Measurements from ENCODE around the gene SORBS1.

SORBS1 gene

DNA sequence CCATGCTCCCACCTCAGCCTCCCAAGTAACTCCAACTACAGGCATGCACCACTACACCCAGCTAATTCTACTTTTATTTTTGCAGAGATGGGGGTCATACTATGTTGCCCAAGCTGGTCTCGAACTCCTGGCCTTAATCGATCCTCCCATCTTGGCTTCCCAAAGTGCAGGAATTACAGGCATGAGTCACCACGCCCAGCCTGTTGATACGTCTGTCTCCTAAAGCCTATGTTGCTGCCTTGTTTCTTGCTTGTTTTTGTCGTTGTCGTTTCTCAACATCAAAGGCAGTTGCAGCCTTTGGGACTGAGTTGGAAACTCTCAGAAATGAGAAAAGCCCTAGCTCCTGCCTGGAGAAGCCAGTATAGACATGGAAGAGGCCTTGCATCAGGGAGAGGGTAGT, 49.9 kb downstream of the SORBS1 start:
- FAIRE-seq, result no peak

- no peak for FAIRE-seq
Observed at GRCh38 chr10:95509251-95509650, 51.9 kb downstream of the SORBS1 start.

GRCh38 chr10:95508730-95509129, 52.4 kb downstream of the SORBS1 start:
- no peak for FAIRE-seq

DNA sequence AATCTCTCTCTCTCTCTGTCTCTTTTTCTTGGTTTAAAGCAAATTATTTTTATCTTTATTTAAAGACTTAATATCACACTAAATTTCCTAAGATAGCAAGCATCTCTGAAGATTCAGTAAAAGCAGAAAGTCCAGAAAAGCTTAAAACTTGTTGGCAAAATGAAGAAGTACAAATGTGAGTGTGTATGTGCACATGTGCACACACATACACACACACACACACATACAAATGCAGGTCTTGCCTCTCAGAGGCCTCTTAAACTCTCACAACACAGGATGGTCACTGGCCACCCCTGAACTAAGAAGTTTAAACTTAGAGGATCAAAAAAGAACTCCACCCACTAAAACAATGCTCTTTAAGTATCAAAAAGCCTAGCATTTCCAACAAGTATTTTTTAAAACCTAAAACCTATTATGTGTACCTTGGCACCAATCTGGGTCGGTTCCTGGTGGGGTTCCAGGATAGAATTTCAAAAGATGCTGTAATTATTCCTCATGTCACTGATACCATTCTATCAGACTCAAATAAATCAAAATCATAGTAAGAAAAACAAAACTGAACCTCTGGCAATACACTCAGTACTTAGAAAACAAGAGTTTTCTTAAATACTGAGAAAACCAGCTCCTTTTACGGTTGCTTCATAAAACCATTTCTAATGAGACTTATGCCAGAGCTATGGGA, 55.0 kb downstream of the SORBS1 start:
- FAIRE-seq, result no peak

- FAIRE-seq, result no peak
Observed at GRCh38 chr10:95505641-95506040, 55.5 kb downstream of the SORBS1 start.

GRCh38 chr10:95505084-95505610, 56.0 kb downstream of the SORBS1 start:
- no peak for FAIRE-seq

DNA sequence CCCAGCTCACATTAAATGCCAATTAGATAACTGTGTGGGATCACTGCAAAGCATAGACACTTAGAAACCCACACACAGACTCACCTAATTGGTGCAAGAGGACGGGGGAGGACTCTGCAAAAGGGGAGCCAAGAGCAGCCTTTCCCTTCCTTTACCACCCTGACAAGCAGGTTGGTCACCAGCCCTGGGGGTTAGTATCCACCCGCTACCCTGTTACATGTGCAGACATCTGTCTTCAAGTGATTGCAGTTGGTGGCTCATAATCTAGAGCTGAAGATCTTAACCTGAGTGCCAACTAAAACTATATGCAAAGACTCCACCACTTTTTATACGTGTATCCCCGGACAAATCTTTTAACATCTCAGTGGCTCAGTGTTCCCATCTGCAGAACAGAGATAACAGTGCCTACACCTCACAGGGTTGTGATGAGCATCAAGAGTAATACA, 56.9 kb downstream of the SORBS1 start:
- FAIRE-seq, result no peak

- no peak for FAIRE-seq
Observed at GRCh38 chr10:95503526-95503925, 57.6 kb downstream of the SORBS1 start.

GRCh38 chr10:95503001-95503400, 58.2 kb downstream of the SORBS1 start:
- FAIRE-seq, result no peak

GRCh38 chr10:95502377-95502776, 58.8 kb downstream of the SORBS1 start:
- no peak for FAIRE-seq

DNA sequence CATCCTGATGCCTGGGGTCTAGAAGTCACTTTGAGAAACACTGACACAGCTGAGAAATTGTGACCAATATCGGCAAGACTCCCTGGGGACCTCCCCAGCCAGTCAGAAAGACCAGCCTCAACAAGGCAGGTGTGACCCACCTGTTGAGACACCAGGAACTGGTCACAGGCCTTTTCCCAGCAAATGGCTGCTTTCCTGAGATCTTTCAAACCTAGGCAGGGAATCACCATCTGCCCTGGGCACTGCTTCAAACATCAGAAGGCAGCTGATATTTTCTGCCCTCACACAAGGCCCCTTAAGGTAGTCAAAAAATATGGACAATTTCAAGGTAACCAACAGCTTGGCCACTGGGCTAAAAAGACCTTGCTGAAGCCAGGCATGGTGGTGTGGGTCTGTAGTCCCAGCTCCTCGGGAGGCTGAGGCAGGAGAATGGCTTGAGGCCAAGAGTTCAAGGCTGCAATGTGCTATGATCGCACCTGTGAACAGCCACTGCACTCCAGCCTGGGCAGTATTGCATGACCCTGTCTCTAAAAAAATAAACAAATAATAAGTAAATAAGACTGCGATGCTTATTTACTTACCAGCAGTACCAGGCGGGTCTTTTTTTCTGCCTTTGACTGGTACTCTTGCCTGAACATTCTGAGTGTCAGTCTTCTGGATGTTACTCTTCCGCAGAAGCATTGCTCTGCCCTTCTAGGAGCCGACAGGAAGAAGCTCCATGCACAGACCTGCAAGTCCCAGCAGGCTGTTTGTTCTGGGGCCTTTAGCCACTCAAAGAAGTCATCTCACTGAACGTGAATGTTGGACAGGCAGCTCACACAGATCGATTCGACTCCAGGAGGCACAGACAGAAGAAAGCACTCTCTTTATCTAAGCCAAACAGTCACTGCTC, 59.7 kb downstream of the SORBS1 start:
- FAIRE-seq, result no peak

- FAIRE-seq, result no peak
Observed at GRCh38 chr10:95500649-95501048, 60.5 kb downstream of the SORBS1 start.

DNA sequence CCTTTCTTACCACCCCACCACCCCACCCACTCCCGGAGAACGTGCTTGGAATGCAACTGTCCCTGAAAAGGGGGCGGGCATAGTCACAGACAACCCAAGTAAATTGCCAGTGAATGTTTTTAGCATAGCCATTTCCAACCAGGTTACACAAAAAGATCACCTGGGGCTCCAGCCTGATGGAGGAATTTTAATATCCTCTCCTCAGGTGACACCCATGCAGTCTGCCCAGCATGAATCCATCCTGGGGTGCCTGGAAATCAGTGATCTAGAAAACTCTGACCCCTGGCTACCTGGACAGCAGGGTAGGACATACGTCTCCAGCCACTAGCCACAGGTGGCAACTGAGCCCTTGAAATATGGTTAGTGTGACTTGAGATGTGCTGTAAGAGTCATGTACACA, 61.1 kb downstream of the SORBS1 start:
- no peak for FAIRE-seq

DNA sequence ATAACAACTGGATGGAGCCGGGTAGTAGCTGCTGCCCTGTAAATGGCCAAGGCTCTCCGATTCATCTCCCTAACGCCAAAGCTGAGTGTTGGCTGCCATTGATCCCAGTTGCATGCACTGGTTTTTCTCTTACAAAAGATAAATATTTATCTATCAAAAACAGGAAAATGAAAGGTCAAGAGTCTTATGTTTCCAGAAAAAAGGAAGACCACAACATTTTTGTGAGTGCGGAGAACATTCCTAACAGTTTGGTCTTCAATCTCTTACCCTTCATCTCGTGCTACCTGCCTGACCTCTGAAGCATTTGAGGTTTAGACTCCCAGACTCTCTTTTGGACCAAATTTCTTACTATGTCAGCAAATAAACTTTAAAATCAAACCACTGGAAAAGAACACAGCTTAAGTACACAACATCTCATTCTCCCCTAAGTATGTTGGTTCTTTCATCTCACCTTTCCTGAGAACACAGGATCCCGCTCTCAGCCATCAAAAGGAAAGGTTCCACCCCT, 61.6 kb downstream of the SORBS1 start:
- FAIRE-seq, result no peak

DNA sequence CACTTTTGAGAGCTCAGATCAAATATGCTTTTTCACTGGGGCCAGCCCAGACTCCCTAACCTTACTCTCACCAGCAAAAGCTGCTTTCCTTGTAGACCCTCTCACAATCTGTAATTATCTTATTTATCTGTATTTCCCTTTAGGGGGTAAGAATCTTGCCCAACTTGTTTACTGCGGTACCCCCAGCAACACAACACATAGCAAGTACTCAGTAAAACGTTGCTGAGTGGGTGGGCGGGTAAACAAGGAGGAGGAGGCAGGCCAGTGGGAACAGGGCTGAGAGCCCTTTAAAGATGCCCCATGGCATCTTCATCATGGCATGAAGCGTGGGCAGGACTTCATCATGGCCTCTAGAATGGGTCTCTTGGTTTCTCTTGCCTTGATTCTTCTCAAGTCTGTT, 64.2 kb downstream of the SORBS1 start:
- no peak for FAIRE-seq

GRCh38 chr10:95496246-95496911, 64.8 kb downstream of the SORBS1 start:
- no peak for FAIRE-seq

DNA sequence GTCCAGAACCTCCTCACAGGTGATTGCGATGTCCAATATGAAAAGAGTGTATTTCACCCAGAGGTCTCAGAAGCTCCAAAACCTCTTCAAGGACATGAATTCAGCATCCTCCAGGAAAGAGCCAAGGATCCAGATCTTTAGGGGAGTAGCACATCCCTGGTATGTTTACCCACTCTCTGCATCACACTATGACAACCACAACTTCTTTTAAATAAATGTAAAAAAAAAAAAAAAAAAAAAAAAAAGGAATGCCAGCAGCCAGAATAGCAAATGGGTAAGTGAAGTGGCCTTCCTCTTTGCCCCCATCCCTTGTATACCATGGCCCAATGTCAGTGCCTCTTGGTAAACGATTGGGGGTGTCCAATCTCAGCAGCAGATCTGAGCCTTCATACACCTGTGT, 67.3 kb downstream of the SORBS1 start:
- FAIRE-seq, result no peak

GRCh38 chr10:95487994-95488393, 73.2 kb downstream of the SORBS1 start:
- FAIRE-seq, result no peak

DNA sequence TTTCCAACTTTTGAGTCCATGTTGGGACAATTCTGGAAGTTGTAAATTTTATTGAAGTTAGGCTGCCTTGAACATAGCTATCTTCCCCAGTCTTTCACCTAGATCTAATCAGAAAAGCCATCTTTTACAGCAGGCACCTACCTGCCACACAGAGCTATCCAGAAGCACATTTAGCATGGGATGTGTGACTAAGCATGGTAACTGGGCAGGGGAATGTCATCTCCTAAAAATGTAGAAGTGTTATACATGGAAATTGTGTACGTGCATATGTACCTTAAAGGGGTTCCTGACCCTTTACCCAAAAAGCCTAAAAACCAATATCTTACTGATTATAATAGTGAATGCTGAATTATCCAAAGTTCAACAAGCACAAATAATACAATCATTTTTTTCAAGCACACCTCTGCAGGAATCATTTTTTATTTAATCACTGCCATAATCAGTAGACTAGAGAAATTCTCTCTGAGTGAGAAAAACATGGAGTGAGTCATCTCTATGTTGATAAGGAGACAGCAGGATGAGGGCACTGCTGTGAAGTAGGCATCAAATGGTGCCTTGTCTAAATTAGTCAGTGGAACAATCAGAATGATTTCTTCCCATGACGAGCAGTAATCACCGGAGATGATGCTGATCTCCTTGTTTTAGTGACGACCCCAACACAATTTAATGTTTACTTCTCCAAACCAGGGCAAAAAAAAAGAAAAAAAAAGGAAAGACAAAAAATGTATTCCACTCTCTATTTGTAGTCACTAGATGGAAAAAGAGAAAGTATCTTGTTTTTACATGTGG, 75.9 kb downstream of the SORBS1 start:
- peak; percentile 97 for FAIRE-seq

DNA sequence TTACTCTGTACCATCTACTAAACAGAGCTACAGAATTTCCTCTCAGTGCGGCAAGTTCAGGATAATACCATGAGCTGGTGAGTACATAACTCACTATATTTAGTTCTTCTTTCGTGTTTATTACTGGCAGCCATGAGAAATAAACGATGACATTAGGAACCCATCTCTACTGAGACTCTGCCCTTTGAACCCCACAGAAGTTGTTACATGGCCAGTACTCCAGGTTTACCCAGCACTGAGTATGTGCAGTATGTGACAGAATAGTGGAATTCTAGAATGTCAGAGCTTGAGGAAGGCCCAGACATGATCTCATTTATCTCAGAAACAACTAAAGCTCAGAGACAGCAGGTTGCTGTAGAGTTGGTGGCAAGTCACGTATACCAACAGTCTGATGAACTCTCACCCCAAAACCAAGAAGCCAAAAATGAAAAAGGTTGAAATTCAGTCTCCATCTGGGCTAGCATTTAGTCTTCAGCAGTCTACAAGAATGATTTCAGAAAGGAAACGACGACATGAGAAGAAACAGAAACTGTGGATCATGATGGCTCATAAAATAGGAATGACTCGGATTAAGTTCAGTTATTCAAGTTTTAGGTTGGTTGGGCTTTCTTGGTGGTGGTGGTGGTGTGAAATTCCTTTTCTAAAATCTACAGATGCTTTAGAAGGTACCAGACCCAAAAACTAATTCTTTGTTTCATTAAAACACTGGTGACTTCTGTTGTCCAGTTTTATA, 78.5 kb downstream of the SORBS1 start:
- no peak for FAIRE-seq

DNA sequence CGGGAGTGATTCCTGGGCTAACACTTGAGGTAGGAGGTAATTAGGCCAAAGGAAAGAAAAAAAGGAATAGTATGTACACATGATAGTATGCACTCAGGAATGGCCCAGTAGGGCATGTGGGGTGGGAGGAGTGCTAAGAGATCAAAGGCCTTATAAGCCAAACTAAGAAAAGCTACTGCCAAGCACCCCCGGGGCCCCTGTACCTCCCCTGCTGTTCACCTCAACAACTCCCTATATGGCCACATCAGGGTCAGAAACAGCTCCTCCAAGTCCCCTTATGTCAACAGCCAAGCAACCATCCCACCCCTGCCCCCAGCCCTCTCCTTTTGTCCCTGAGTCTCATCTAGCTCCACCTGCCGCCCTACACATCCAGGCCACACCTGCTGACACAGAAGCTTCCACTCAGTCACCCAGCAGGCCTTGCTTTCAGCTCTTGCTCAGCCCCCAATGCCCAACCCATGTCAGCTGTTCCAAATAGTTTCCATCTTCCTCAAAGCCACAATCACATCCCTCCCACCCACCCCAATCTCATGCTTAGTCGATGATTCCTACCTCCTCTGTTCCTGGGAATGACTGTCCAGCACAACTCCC, 80.2 kb downstream of the SORBS1 start:
- FAIRE-seq, result no peak

All from islet of Langerhans (tissue), 1 donor.